T-helper 17 cell (primary cell): ENCODE data around the gene KCTD1. TPM values are rescaled to one million over a fixed set of nuclear protein-coding genes. Genes with fewer than 3 reads are reported as not detected.

Source experiments
- ATAC-seq: fragments of 150-1000 bp; cut with Tn5 transposase; 2 replicates; pipeline ENCODE4 v1.10.0; 2021; ENCODE audit warnings: mild to moderate bottlenecking, moderate library complexity
- DNase-seq, 3 donors: peaks; one replicate each; pipeline versions ENCODE4 v3.0.0 to v3.0.0-alpha.2; 2020 to 2021
- H3K9me3 ChIP-seq: one replicate; pipeline ENCODE4 v1.7.0; 2013; ENCODE audit warnings: low read length, mild to moderate bottlenecking; ENCODE audit not compliant: control insufficient read depth, poor library complexity, severe bottlenecking
- H3K27ac Mint-ChIP-seq: one replicate; pipeline ENCODE4 v1.8.0; 2022; ENCODE audit warnings: mild to moderate bottlenecking, moderate library complexity, mixed read lengths
- H3K27me3 Mint-ChIP-seq: one replicate; pipeline ENCODE4 v1.8.0; 2022; ENCODE audit warnings: mixed read lengths
- H3K36me3 Mint-ChIP-seq: one replicate; pipeline ENCODE4 v1.8.0; 2022; ENCODE audit warnings: low read depth, mixed read lengths
- H3K4me1 Mint-ChIP-seq: one replicate; pipeline ENCODE4 v1.8.0; 2022; ENCODE audit warnings: mild to moderate bottlenecking, mixed read lengths
- H3K4me3 Mint-ChIP-seq: one replicate; pipeline ENCODE4 v1.8.0; 2022; ENCODE audit warnings: mild to moderate bottlenecking, moderate library complexity, mixed read lengths
- total RNA-seq, 4 donors: library from RNA in 2 of 4; stranded (reverse) in 2 of 4; gene quantifications; one replicate each; pipeline ENCODE4 v1.2.3 and lab custom pipeline; 2022 to 2026

Gene KCTD1
- total RNA-seq, 2 donors from 2014 or later = 2.8 to 2.9 TPM

GRCh38 chr18:26424428-26425147 lies 123.8 kb downstream of the KCTD1 start:
- DNase-seq (no peak), ATAC-seq (no peak)
- no peak overlapping the region for H3K27ac Mint-ChIP-seq
- H3K4me1 Mint-ChIP-seq = no peaks in the 10 kb centered on the region
- H3K4me3 Mint-ChIP-seq = no peak overlapping the region
- peaks cover 23% of the 10 kb centered on the region for H3K27me3 Mint-ChIP-seq
- H3K36me3 Mint-ChIP-seq = no peaks in the 10 kb centered on the region
- H3K9me3 ChIP-seq = no peaks in the 10 kb centered on the region

- no peak overlapping the region for H3K27ac Mint-ChIP-seq
- ATAC-seq (no peak), DNase-seq (no peak)
- H3K4me1 Mint-ChIP-seq = no peaks in the 10 kb centered on the region
- peaks cover 23% of the 10 kb centered on the region for H3K27me3 Mint-ChIP-seq
- H3K4me3 Mint-ChIP-seq = no peak overlapping the region
- H3K9me3 ChIP-seq = no peaks in the 10 kb centered on the region
- H3K36me3 Mint-ChIP-seq = no peaks in the 10 kb centered on the region
These were observed 125.7 kb downstream of the KCTD1 start for GRCh38 chr18:26422472-26423162.

- ATAC-seq = no peak
- Mint-ChIP-seq H3K27ac (no peak overlapping the region), H3K36me3 (no peaks in the 10 kb centered on the region), H3K27me3 (peaks cover 23% of the 10 kb centered on the region), H3K4me3 (no peak overlapping the region), H3K4me1 (no peaks in the 10 kb centered on the region)
- no peaks in the 10 kb centered on the region for H3K9me3 ChIP-seq
- DNase-seq = no peak
These were observed 126.4 kb downstream of the KCTD1 start for GRCh38 chr18:26421931-26422330.

- no peaks in the 10 kb centered on the region for H3K9me3 ChIP-seq
- H3K4me3 Mint-ChIP-seq = no peak overlapping the region
- no peaks in the 10 kb centered on the region for H3K36me3 Mint-ChIP-seq
- no peak overlapping the region for H3K27ac Mint-ChIP-seq
- peaks cover 22% of the 10 kb centered on the region for H3K27me3 Mint-ChIP-seq
- no peaks in the 10 kb centered on the region for H3K4me1 Mint-ChIP-seq
- ATAC-seq (no peak), DNase-seq (no peak)
These were observed 126.8 kb downstream of the KCTD1 start for GRCh38 chr18:26421503-26421902.

GRCh38 chr18:26419746-26420145 lies 128.6 kb downstream of the KCTD1 start:
- ATAC-seq = no peak
- H3K27me3 Mint-ChIP-seq = peaks cover 17% of the 10 kb centered on the region
- no peaks in the 10 kb centered on the region for H3K4me1 Mint-ChIP-seq
- no peak overlapping the region for H3K4me3 Mint-ChIP-seq
- H3K36me3 Mint-ChIP-seq = no peaks in the 10 kb centered on the region
- H3K27ac Mint-ChIP-seq = no peak overlapping the region
- DNase-seq = no peak
- no peaks in the 10 kb centered on the region for H3K9me3 ChIP-seq

GRCh38 chr18:26418225-26418624 lies 130.1 kb downstream of the KCTD1 start:
- Mint-ChIP-seq H3K36me3 (no peaks in the 10 kb centered on the region), H3K27me3 (peaks cover 4% of the 10 kb centered on the region), H3K4me1 (no peaks in the 10 kb centered on the region), H3K27ac (no peak overlapping the region), H3K4me3 (no peak overlapping the region)
- ATAC-seq (no peak), DNase-seq (no peak)
- no peaks in the 10 kb centered on the region for H3K9me3 ChIP-seq

- no peak for ATAC-seq
- no peak for DNase-seq
- no peaks in the 10 kb centered on the region for H3K27me3 Mint-ChIP-seq
- H3K4me3 Mint-ChIP-seq = no peak overlapping the region
- H3K36me3 Mint-ChIP-seq = no peaks in the 10 kb centered on the region
- H3K4me1 Mint-ChIP-seq = no peaks in the 10 kb centered on the region
- no peaks in the 10 kb centered on the region for H3K9me3 ChIP-seq
- no peak overlapping the region for H3K27ac Mint-ChIP-seq
These were observed 131.2 kb downstream of the KCTD1 start for GRCh38 chr18:26417190-26417589.

- no peak overlapping the region for H3K27ac Mint-ChIP-seq
- no peaks in the 10 kb centered on the region for H3K36me3 Mint-ChIP-seq
- no peak for DNase-seq
- H3K9me3 ChIP-seq = no peaks in the 10 kb centered on the region
- no peaks in the 10 kb centered on the region for H3K27me3 Mint-ChIP-seq
- H3K4me1 Mint-ChIP-seq = no peaks in the 10 kb centered on the region
- no peak for ATAC-seq
- no peak overlapping the region for H3K4me3 Mint-ChIP-seq
These were observed 131.7 kb downstream of the KCTD1 start for GRCh38 chr18:26416652-26417150.

- no peaks in the 10 kb centered on the region for H3K36me3 Mint-ChIP-seq
- no peaks in the 10 kb centered on the region for H3K4me1 Mint-ChIP-seq
- ATAC-seq = no peak
- no peak overlapping the region for H3K4me3 Mint-ChIP-seq
- no peaks in the 10 kb centered on the region for H3K27me3 Mint-ChIP-seq
- no peak for DNase-seq
- no peaks in the 10 kb centered on the region for H3K9me3 ChIP-seq
- no peak overlapping the region for H3K27ac Mint-ChIP-seq
These were observed 132.7 kb downstream of the KCTD1 start for GRCh38 chr18:26415631-26416030.

GRCh38 chr18:26414901-26415440 lies 133.4 kb downstream of the KCTD1 start:
- H3K4me3 Mint-ChIP-seq = no peak overlapping the region
- H3K4me1 Mint-ChIP-seq = no peaks in the 10 kb centered on the region
- H3K27me3 Mint-ChIP-seq = no peaks in the 10 kb centered on the region
- no peak overlapping the region for H3K27ac Mint-ChIP-seq
- no peaks in the 10 kb centered on the region for H3K36me3 Mint-ChIP-seq
- H3K9me3 ChIP-seq = no peaks in the 10 kb centered on the region
- DNase-seq (no peak), ATAC-seq (no peak)

GRCh38 chr18:26409091-26409490 lies 139.3 kb downstream of the KCTD1 start:
- Mint-ChIP-seq H3K4me1 (peaks cover 2% of the 10 kb centered on the region), H3K27ac (no peak overlapping the region), H3K36me3 (no peaks in the 10 kb centered on the region), H3K27me3 (peaks cover 5% of the 10 kb centered on the region), H3K4me3 (no peak overlapping the region)
- ATAC-seq = no peak
- H3K9me3 ChIP-seq = no peaks in the 10 kb centered on the region
- DNase-seq = no peak

- ATAC-seq (no peak), DNase-seq (no peak)
- Mint-ChIP-seq H3K4me1 (peaks cover 4% of the 10 kb centered on the region), H3K4me3 (no peak overlapping the region), H3K27me3 (peaks cover 5% of the 10 kb centered on the region), H3K36me3 (no peaks in the 10 kb centered on the region), H3K27ac (no peak overlapping the region)
- no peaks in the 10 kb centered on the region for H3K9me3 ChIP-seq
These were observed 140.4 kb downstream of the KCTD1 start for GRCh38 chr18:26407736-26408601.
